Measurements from ENCODE around the gene AGPAT2.

AGPAT2 gene

DNA sequence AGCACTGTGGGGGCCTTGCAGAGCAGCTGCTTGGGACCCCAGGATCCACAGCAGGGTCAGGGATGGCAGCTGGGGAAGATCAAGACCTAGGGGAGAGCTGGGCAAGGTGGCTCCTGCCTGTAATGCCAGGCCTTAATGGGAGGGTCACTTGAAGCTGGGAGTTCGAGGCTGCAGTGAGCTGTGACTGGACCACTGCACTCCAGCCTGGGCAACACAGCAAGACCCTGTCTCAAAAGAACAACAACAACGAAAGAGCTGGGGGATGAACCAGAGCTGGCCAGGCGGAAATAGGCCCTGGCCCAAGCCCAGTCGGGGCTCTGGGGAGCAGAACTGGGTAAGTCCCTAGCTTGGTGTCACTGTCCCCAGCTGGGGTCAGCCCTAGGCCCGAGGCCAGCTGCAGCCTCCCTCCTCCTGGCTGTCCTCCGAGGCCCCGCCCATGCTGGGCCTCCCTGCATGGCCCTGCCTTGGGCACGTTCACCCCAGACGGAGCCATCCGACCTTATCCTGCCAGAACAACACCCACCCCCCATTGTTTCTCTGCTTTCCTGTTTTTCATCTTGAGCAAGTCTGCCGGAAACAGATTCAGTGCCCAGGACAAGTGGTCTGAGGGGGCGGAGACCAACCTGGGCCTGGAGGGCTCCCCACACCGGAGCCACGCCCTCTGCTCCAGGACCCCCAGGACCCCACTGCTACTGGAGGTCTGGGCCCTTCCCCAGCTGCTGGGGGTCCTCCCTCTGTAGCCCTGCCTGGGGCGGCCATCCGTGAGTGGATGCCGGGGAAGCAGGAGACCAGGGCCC is 27.0 kb upstream of the AGPAT2 start:
- H3K4me2 ChIP-seq (ENCODE audit: low read length), result peak overlapping the region; percentile 58
- H3K27ac ChIP-seq (ENCODE audit: low read depth, low read length), result no peak overlapping the region

DNA sequence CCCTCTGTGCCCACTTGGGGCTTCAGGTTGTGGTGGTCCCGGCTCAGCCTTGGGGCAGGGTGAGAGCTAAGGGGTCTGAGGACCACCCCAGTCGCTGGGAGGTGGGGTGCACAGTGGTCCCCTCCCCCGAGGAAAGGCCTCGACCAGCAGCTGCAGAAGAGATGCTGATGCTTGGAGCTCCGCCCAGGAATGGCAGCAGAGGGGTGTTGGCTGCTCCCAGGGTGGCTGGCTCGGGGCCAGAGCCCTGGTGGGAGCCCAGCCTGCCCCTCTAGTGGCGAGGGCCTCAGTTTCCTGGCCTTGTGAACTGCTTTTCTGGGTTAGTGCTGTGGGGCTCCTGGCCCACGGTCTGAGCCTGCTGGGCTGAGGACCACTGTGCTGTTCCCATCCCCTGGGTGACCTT is 26.3 kb upstream of the AGPAT2 start:
- H4K20me1 ChIP-seq (ENCODE audit: control insufficient read depth, insufficient read depth, low read depth, low read length), result no peaks in the 10 kb centered on the region
- H3K27me3 ChIP-seq (ENCODE audit: control insufficient read depth, low read length), result peaks cover 23% of the 10 kb centered on the region
- H3K4me3 ChIP-seq (ENCODE audit: low read length), result peak overlapping the region; percentile 66
- H3K4me2 ChIP-seq (ENCODE audit: low read length), result peak overlapping the region; percentile 58
- H3K27ac ChIP-seq (ENCODE audit: low read depth, low read length), result no peak overlapping the region
- H3K4me1 ChIP-seq (ENCODE audit: control insufficient read depth, low read length), result peaks cover 31% of the 10 kb centered on the region
- no peaks in the 10 kb centered on the region for H3K36me3 ChIP-seq (ENCODE audit: control insufficient read depth, low read length)
- H3K79me2 ChIP-seq (ENCODE audit: control insufficient read depth, low read length), result no peaks in the 10 kb centered on the region
- TF ChIP-seq, protein P1, sequence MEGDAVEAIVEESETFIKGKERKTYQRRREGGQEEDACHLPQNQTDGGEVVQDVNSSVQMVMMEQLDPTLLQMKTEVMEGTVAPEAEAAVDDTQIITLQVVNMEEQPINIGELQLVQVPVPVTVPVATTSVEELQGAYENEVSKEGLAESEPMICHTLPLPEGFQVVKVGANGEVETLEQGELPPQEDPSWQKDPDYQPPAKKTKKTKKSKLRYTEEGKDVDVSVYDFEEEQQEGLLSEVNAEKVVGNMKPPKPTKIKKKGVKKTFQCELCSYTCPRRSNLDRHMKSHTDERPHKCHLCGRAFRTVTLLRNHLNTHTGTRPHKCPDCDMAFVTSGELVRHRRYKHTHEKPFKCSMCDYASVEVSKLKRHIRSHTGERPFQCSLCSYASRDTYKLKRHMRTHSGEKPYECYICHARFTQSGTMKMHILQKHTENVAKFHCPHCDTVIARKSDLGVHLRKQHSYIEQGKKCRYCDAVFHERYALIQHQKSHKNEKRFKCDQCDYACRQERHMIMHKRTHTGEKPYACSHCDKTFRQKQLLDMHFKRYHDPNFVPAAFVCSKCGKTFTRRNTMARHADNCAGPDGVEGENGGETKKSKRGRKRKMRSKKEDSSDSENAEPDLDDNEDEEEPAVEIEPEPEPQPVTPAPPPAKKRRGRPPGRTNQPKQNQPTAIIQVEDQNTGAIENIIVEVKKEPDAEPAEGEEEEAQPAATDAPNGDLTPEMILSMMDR (IDR thresholded peaks at IDR 0.05; ENCODE audit: low read depth, low read length, poor library complexity, severe bottlenecking), result no peak
- no peak for TF ChIP-seq EZH2phosphoT487 (IDR thresholded peaks at IDR 0.05; ENCODE audit: borderline replicate concordance, low read length)
- H3K9me2 ChIP-seq (replicated peaks; ENCODE audit: control insufficient read depth, low read length), result no peaks in the 10 kb centered on the region
- 0 out of 2 replicates have a peak, but pooled peaks cover 3% of the 10 kb centered on the region for H3F3A ChIP-seq (ENCODE audit: control insufficient read depth, insufficient read depth)
- H3K9me3 ChIP-seq (ENCODE audit: control insufficient read depth, insufficient read depth, low read length), result no peaks in the 10 kb centered on the region

More for the DNA sequence above, 27.0 kb upstream of the AGPAT2 start:
- Histone ChIP-seq H3F3A (ENCODE audit: control insufficient read depth, insufficient read depth) (0 out of 2 replicates have a peak, but pooled peaks cover 3% of the 10 kb centered on the region), H4K20me1 (ENCODE audit: control insufficient read depth, insufficient read depth, low read depth, low read length) (no peaks in the 10 kb centered on the region), H3K36me3 (ENCODE audit: control insufficient read depth, low read length) (no peaks in the 10 kb centered on the region), H3K9me3 (ENCODE audit: control insufficient read depth, insufficient read depth, low read length) (no peaks in the 10 kb centered on the region), H3K9me2 (replicated peaks; ENCODE audit: control insufficient read depth, low read length) (no peaks in the 10 kb centered on the region), H3K79me2 (ENCODE audit: control insufficient read depth, low read length) (no peaks in the 10 kb centered on the region), H3K27me3 (ENCODE audit: control insufficient read depth, low read length) (peaks cover 23% of the 10 kb centered on the region), H3K4me1 (ENCODE audit: control insufficient read depth, low read length) (peaks cover 39% of the 10 kb centered on the region), H3K4me3 (ENCODE audit: low read length) (peak overlapping the region; percentile 66)
- TF ChIP-seq EZH2phosphoT487 (IDR thresholded peaks at IDR 0.05; ENCODE audit: borderline replicate concordance, low read length), result no peak
- TF ChIP-seq, protein P1 (IDR thresholded peaks at IDR 0.05; ENCODE audit: low read depth, low read length, poor library complexity, severe bottlenecking), result no peak

DNA sequence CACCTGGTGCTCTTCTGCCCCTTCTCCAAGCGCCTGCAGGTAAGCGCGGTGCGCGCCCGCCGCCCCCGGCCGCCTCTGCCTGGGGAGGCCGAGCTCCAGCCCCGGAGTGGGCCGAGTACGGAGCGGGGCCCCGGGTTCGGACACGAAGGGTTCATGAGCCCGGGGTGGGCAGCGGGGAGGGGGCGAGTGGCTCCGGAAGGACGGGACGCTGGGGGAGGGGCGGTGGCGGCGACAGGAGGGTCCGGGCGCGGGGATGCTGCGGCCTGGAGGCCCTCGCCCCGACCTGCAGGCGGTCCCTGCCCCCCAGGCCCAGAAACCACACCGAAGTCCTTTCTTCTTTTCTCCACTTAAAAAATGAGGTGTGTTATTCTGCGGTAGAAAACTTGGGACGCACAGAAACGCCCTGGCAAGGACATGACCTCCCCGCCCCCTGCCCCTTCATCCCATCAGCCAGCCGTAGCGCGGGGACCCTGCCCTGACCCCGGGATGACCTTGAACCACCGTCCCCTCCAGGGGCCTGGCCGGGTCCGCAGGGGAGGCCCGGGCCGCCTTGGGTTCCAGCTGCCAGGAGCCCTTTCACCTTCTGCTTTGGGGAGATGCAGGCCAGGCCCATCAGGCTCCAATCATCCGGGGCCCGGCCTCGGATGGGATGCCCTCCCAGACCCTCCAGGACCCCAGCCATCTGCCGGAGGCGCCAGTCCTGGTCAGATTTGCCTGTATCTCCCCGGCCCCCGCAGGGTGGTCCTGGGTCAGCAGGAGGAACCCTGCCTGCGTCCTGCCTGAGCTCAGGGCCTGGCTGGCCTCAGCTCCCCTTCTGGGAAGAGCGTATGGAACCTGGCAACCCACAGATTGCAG is 25.7 kb upstream of the AGPAT2 start:
- H3K9me3 ChIP-seq (ENCODE audit: control insufficient read depth, insufficient read depth, low read length), result no peaks in the 10 kb centered on the region
- TF ChIP-seq EZH2phosphoT487 (IDR thresholded peaks at IDR 0.05; ENCODE audit: borderline replicate concordance, low read length), result no peak
- TF ChIP-seq, protein P1 (IDR thresholded peaks at IDR 0.05; ENCODE audit: low read depth, low read length, poor library complexity, severe bottlenecking), result no peak
- no peak overlapping the region for H3K27ac ChIP-seq (ENCODE audit: low read depth, low read length)
- H3F3A ChIP-seq (ENCODE audit: control insufficient read depth, insufficient read depth), result 0 out of 2 replicates have a peak, but pooled peaks cover 3% of the 10 kb centered on the region
- no peaks in the 10 kb centered on the region for H4K20me1 ChIP-seq (ENCODE audit: control insufficient read depth, insufficient read depth, low read depth, low read length)
- no peaks in the 10 kb centered on the region for H3K9me2 ChIP-seq (replicated peaks; ENCODE audit: control insufficient read depth, low read length)
- H3K36me3 ChIP-seq (ENCODE audit: control insufficient read depth, low read length), result no peaks in the 10 kb centered on the region
- peak overlapping the region; percentile 58 for H3K4me2 ChIP-seq (ENCODE audit: low read length)
- H3K4me1 ChIP-seq (ENCODE audit: control insufficient read depth, low read length), result peaks cover 29% of the 10 kb centered on the region
- peaks cover 23% of the 10 kb centered on the region for H3K27me3 ChIP-seq (ENCODE audit: control insufficient read depth, low read length)
- peak overlapping the region; percentile 66 for H3K4me3 ChIP-seq (ENCODE audit: low read length)
- no peaks in the 10 kb centered on the region for H3K79me2 ChIP-seq (ENCODE audit: control insufficient read depth, low read length)
